ENCODE data around the gene SPAG16.
"Not testable (repeated sequence)": the region's sequence is repeated elsewhere in the genome, so short reads cannot be mapped to it uniquely, and the experiment has no call there.

Gene SPAG16

GRCh38 chr2:213696442-213696841, 412.2 kb downstream of the SPAG16 start:
- DNase-seq (ENCODE audit: low read depth), result no peak

GRCh38 chr2:213701365-213701764, 417.1 kb downstream of the SPAG16 start:
- not testable (repeated sequence) for DNase-seq (ENCODE audit: low read depth)

- DNase-seq (ENCODE audit: low read depth), result no peak
Measured at GRCh38 chr2:213703406-213704098, 419.3 kb downstream of the SPAG16 start.

- no peak for DNase-seq (ENCODE audit: low read depth)
Measured at GRCh38 chr2:213710164-213710563, 425.9 kb downstream of the SPAG16 start.

- DNase-seq (ENCODE audit: low read depth), result not testable (repeated sequence)
Measured at GRCh38 chr2:213718411-213718810, 434.1 kb downstream of the SPAG16 start.

GRCh38 chr2:213722565-213722964, 438.3 kb downstream of the SPAG16 start:
- DNase-seq (ENCODE audit: low read depth), result no peak

GRCh38 chr2:213723041-213723560, 438.8 kb downstream of the SPAG16 start:
- DNase-seq (ENCODE audit: low read depth), result no peak

GRCh38 chr2:213723707-213724106, 439.4 kb downstream of the SPAG16 start:
- no peak for DNase-seq (ENCODE audit: low read depth)

- DNase-seq (ENCODE audit: low read depth), result no peak
Measured at GRCh38 chr2:213726101-213726500, 441.8 kb downstream of the SPAG16 start.

- no peak for DNase-seq (ENCODE audit: low read depth)
Measured at GRCh38 chr2:213733893-213734292, 449.6 kb downstream of the SPAG16 start.

- no peak for DNase-seq (ENCODE audit: low read depth)
Measured at GRCh38 chr2:213740453-213740852, 456.2 kb downstream of the SPAG16 start.

- DNase-seq (ENCODE audit: low read depth), result no peak
Measured at GRCh38 chr2:213751446-213751845, 467.2 kb downstream of the SPAG16 start.

- no peak for DNase-seq (ENCODE audit: low read depth)
Measured at GRCh38 chr2:213752575-213752974, 468.3 kb downstream of the SPAG16 start.

GRCh38 chr2:213757525-213757924, 473.3 kb downstream of the SPAG16 start:
- DNase-seq (ENCODE audit: low read depth), result no peak

- DNase-seq (ENCODE audit: low read depth), result no peak
Measured at GRCh38 chr2:213763354-213763753, 479.1 kb downstream of the SPAG16 start.

- DNase-seq (ENCODE audit: low read depth), result no peak
Measured at GRCh38 chr2:213763963-213764362, 479.7 kb downstream of the SPAG16 start.

GRCh38 chr2:213764849-213765248, 480.6 kb downstream of the SPAG16 start:
- DNase-seq (ENCODE audit: low read depth), result no peak

GRCh38 chr2:213766062-213766461, 481.8 kb downstream of the SPAG16 start:
- DNase-seq (ENCODE audit: low read depth), result no peak

- no peak for DNase-seq (ENCODE audit: low read depth)
Measured at GRCh38 chr2:213766465-213766901, 482.2 kb downstream of the SPAG16 start.

GRCh38 chr2:213787869-213788268, 503.6 kb downstream of the SPAG16 start:
- no peak for DNase-seq (ENCODE audit: low read depth)

- DNase-seq (ENCODE audit: low read depth), result no peak
Measured at GRCh38 chr2:213789940-213790339, 505.7 kb downstream of the SPAG16 start.

GRCh38 chr2:213792045-213792444, 507.8 kb downstream of the SPAG16 start:
- DNase-seq (ENCODE audit: low read depth), result no peak

GRCh38 chr2:213806125-213806726, 522.0 kb downstream of the SPAG16 start:
- no peak for DNase-seq (ENCODE audit: low read depth)

- DNase-seq (ENCODE audit: low read depth), result no peak
Measured at GRCh38 chr2:213816583-213816982, 532.3 kb downstream of the SPAG16 start.
